Psoas muscle (tissue), 8 donors: ENCODE measurements around the gene ZNF710. TPM values are rescaled to one million over a fixed set of nuclear protein-coding genes. Genes with fewer than 3 reads are reported as not detected.

ENCODE experiments used
- ATAC-seq, 4 donors: fragments of 200-7000 bp; cut with Tn5 transposase; one replicate each; pipeline ENCODE4 v1.9.1; 2020; ENCODE audit warnings: moderate library complexity in 3 of 4, mild to moderate bottlenecking in 2 of 4
- DNase-seq, 2 donors: peaks; one replicate each; pipeline ENCODE4 v3.0.0-alpha.2; 2020
- H3K27ac ChIP-seq: fragments of 200-600 bp; one replicate; pipeline ENCODE4 v1.8.0; 2022
- H3K27me3 ChIP-seq, 3 donors: fragments of 200-600 bp in 1 of 3; one replicate each; pipeline versions ENCODE4 v1.6.1 to v1.8.0; 2013 to 2022; ENCODE audit warnings: low read length in 2 of 3, mild to moderate bottlenecking in 2 of 3, moderate library complexity in 1 of 3; ENCODE audit not compliant: insufficient read depth in 3 of 3
- H3K36me3 ChIP-seq, 2 donors: fragments of 200-600 bp in 1 of 2; one replicate each; pipeline versions ENCODE4 v1.6.1 to v1.8.0; 2013 to 2022; ENCODE audit warnings: low read depth in 1 of 2, mild to moderate bottlenecking in 1 of 2, moderate library complexity in 1 of 2; ENCODE audit not compliant: insufficient read depth in 1 of 2
- H3K4me1 ChIP-seq: fragments of 200-600 bp; one replicate; pipeline ENCODE4 v1.8.0; 2022
- H3K4me3 ChIP-seq: fragments of 200-600 bp; one replicate; pipeline ENCODE4 v1.8.0; 2022; ENCODE audit warnings: mild to moderate bottlenecking
- H3K9me3 ChIP-seq: fragments of 200-600 bp; one replicate; pipeline ENCODE4 v1.8.0; 2022
- WGBS, 3 donors: extraction: QIAGEN DNeasy Blood & Tissue Kit; methylation state at CpG; one replicate each; pipeline versions ENCODE4 v1.1.6 to v1.1.7; 2013; 5-methylcytosine and 5-hydroxymethylcytosine counted together
- intact Hi-C, 2 donors: fragments of 100-400 bp; cut with DNase I; formaldehyde crosslinking; loops; one replicate each; pipeline versions ENCODE4 v1.11.0 to v1.14.2; 2022
- polyA plus RNA-seq, 3 donors: library from polyadenylated mRNA; stranded (reverse); fragments of 200-250 nt; gene quantifications; one replicate each; pipeline ENCODE4 v1.2.3, GENCODE V29; 2013
- total RNA-seq, 4 donors: library from RNA; stranded (reverse); fragmentation: NEBNext Ultra II Directional in 2 of 4; extraction: Animal tissue kit (Norgen Biotek cat#: 25700) in 2 of 4; gene quantifications; one replicate each; pipeline versions ENCODE4 v1.2.1 to v1.2.4, GENCODE V29; 2021 to 2023
- TF ChIP-seq, protein P1 (sequence below): fragments of 200-600 bp; IDR thresholded peaks from one replicate; pipeline ENCODE4 v1.8.0; 2022; ENCODE audit warnings: antibody characterized with exemption
- donor health status: healthy with polysubstance abuse.
- donor health status: DM: no; HTN: no; CAD: no; lungs with moderate emphysema.
- donor health status: Bipolar disorder and iron deficiency.
- donor health status: healthy.
- donor health status: DM: yes; HTN: yes; CAD: no.
- donor health status: DM: no; HTN: no; CAD: no.
- donor health status: DM: no; HTN: no; CAD: no.
- donor health status: DM: yes; HTN: yes; CAD: no.

The ZNF710 gene
- total and polyA plus RNA-seq, 7 donors, result 1.3 to 8.1 (median 4.5) TPM

DNA sequence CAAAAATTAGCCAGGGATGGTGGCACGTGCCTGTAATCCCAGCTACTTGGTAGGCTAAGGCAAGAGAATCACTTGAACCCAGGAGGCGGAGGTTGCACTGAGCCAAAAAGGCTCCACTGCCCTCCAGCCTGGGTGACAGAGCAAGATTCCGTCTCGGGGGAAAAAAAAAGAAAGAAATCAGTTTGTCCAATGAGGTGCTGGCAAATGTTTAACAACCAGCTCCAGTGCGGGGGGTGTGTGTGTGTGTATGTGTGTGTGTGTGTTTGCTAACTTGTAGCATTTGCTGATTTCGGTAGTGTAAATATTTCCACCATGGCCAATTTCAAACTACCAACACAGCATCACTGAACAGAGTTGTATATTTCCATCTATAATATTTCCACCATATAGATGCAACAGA lies 124.9 kb downstream of the ZNF710 start:
- intact Hi-C loops, result no loop called here
- WGBS, 3 donors, result 41 to 74% (median 58%) methylated on average over 6 of the region's 6 CpGs
- TF ChIP-seq, protein P1, sequence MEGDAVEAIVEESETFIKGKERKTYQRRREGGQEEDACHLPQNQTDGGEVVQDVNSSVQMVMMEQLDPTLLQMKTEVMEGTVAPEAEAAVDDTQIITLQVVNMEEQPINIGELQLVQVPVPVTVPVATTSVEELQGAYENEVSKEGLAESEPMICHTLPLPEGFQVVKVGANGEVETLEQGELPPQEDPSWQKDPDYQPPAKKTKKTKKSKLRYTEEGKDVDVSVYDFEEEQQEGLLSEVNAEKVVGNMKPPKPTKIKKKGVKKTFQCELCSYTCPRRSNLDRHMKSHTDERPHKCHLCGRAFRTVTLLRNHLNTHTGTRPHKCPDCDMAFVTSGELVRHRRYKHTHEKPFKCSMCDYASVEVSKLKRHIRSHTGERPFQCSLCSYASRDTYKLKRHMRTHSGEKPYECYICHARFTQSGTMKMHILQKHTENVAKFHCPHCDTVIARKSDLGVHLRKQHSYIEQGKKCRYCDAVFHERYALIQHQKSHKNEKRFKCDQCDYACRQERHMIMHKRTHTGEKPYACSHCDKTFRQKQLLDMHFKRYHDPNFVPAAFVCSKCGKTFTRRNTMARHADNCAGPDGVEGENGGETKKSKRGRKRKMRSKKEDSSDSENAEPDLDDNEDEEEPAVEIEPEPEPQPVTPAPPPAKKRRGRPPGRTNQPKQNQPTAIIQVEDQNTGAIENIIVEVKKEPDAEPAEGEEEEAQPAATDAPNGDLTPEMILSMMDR, result no peak

DNA sequence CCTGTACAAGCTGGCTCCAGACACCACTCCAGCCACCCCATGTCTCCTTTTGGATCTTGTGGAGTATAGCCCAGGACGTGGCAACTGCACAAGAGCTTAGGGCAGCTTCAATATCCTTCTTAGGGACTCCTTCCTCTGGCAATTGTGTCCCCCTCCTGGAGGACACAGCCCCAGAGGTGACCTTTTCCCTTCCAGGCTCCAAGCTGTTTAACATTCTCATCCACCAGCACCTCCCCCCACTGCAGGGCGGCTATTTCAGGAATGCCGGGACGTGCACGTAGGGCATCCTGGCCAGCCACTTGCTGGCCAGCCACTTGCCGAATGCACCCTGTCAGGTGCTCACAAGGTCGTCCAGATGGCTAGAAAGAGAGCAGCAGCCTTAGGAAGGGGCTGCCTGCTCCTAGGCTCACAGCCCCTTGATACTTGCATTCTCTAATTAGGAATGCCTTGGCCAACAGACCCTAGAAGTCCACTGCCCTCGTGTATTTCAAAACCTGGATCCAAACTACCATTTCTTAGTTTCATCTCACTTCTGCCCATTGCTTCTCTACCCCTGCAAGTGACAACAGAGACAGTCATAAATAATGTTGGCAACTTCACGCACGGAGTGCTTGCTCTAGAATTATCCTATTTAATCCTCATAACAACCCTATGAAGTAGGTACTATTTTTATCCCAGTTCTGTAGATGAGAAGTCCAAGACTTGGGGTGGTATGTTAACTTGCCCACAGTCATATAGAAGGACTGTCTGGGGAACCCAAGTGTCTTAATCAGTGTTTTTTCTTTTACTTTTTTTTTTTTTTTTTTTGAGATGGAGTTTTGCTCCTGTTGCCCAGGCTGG lies 125.7 kb downstream of the ZNF710 start:
- 5 to 13% (median 7%) methylated on average over 10 of the region's 10 CpGs for WGBS, 3 donors
- H3K27me3 ChIP-seq, result no peaks in the 10 kb centered on the region
- no peaks in the 10 kb centered on the region for H3K36me3 ChIP-seq
- peaks cover 16% of the 10 kb centered on the region for H3K4me1 ChIP-seq
- ATAC-seq, result peak; percentile 91 to 95 (median 94)
- intact Hi-C loops, result no loop called here
- H3K4me3 ChIP-seq, result peak overlapping the region; percentile 8
- TF ChIP-seq, protein P1, result no peak
- H3K27ac ChIP-seq, result peak overlapping the region; percentile 67
- peak; percentile 50 to 75 for DNase-seq
- no peaks in the 10 kb centered on the region for H3K9me3 ChIP-seq

More for the DNA sequence above, 124.9 kb downstream of the ZNF710 start:
- H3K36me3 ChIP-seq, result no peaks in the 10 kb centered on the region
- peak overlapping the region; percentile 67 for H3K27ac ChIP-seq
- no peaks in the 10 kb centered on the region for H3K27me3 ChIP-seq
- H3K4me1 ChIP-seq, result peaks cover 16% of the 10 kb centered on the region
- H3K4me3 ChIP-seq, result no peak overlapping the region
- DNase-seq, result no peak
- H3K9me3 ChIP-seq, result no peaks in the 10 kb centered on the region
- no peak for ATAC-seq

DNA sequence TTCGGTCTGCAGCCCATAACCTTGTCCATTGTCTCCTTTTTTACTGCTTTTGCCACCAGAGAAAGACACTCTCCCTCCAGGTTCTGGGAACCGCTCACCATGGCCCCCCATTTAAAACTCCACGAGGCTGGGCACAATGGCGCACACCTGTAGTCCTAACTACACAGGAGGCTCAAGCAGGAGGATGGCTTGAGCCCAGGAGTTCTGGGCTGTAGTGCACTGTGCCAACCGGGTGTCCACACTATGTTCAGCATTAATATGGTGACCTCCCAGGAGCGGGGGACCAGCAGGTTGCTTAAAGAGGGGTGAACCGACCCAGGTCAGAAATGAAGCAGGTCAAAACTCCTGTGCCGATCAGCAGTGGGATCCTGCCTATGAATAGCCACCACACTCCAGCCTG lies 129.2 kb downstream of the ZNF710 start:
- no peak for ATAC-seq
- TF ChIP-seq, protein P1, result no peak
- WGBS, 3 donors, result 94 to 97% (median 94%) methylated on average over 8 of the region's 8 CpGs

More for the DNA sequence above, 129.2 kb downstream of the ZNF710 start:
- Histone ChIP-seq H3K27ac (no peak overlapping the region), H3K4me3 (no peak overlapping the region), H3K36me3 (no peaks in the 10 kb centered on the region), H3K27me3 (no peaks in the 10 kb centered on the region), H3K4me1 (peaks cover 16% of the 10 kb centered on the region), H3K9me3 (no peaks in the 10 kb centered on the region)
- intact Hi-C loops, result no loop called here
- no peak for DNase-seq

Other genes starting within 250 kb of the ZNF710 start
- gene MESP2, start 225.0 kb upstream of the ZNF710 start, total RNA-seq, result under 1 TPM in 1 of 4 donors, not detected in 3; 0.38 TPM
- gene MESP2, start 225.0 kb upstream of the ZNF710 start, polyA plus RNA-seq, result under 1 TPM in 2 of 3 donors, not detected in 1; 0.17 to 0.20 TPM
- 1 to 10 TPM; 2.6 to 3.9 (median 3.4) TPM for gene ANPEP, start 186.5 kb upstream of the ZNF710 start, total RNA-seq
- 1 to 10 TPM; 1.5 to 3.5 (median 2.4) TPM for gene ANPEP, start 186.5 kb upstream of the ZNF710 start, polyA plus RNA-seq
- 10 to 100 TPM; 40.6 to 61.0 (median 46.6) TPM for gene AP3S2, start 107.3 kb upstream of the ZNF710 start, total RNA-seq
- gene AP3S2, start 107.3 kb upstream of the ZNF710 start, polyA plus RNA-seq, result 10 to 100 TPM; 18.0 to 74.3 (median 26.6) TPM
- 10 to 100 TPM in 1 of 4 donors, 1 to 10 TPM in 3; 5.3 to 10.3 (median 9.7) TPM for gene ARPIN, start 88.4 kb upstream of the ZNF710 start, total RNA-seq
- gene ARPIN, start 88.4 kb upstream of the ZNF710 start, polyA plus RNA-seq, result 1 to 10 TPM; 3.5 to 8.9 (median 4.3) TPM
- gene IDH2, start 101.1 kb downstream of the ZNF710 start, total RNA-seq, result 100 to 1,000 TPM; 513 to 926 (median 752) TPM
- gene IDH2, start 101.1 kb downstream of the ZNF710 start, polyA plus RNA-seq, result 100 to 1,000 TPM; 365 to 759 (median 405) TPM
- 10 to 100 TPM in 1 of 4 donors, 1 to 10 TPM in 3; 4.4 to 10.8 (median 4.5) TPM for gene SEMA4B, start 200.0 kb downstream of the ZNF710 start, total RNA-seq
- gene SEMA4B, start 200.0 kb downstream of the ZNF710 start, polyA plus RNA-seq, result 1 to 10 TPM; 1.4 to 3.3 (median 1.8) TPM
- 10 to 100 TPM; 45.7 to 58.1 (median 56.6) TPM for gene CIB1, start 232.6 kb downstream of the ZNF710 start, total RNA-seq
- gene CIB1, start 232.6 kb downstream of the ZNF710 start, polyA plus RNA-seq, result 100 to 1,000 TPM in 1 of 3 donors, 10 to 100 TPM in 2; 72.0 to 154 (median 96.5) TPM
- 1 to 10 TPM; 1.3 to 4.5 (median 2.6) TPM for gene GDPGP1, start 232.9 kb downstream of the ZNF710 start, total RNA-seq
- 1 to 10 TPM in 2 of 3 donors, under 1 TPM in 1; 0.96 to 5.9 (median 3.1) TPM for gene GDPGP1, start 232.9 kb downstream of the ZNF710 start, polyA plus RNA-seq
- gene TTLL13, start 248.2 kb downstream of the ZNF710 start, total RNA-seq, result under 1 TPM in 2 of 4 donors, not detected in 2; 0.08 to 0.69 TPM
- gene TTLL13, start 248.2 kb downstream of the ZNF710 start, polyA plus RNA-seq, result under 1 TPM; 0.03 to 0.13 (median 0.05) TPM